Mononuclear cell (primary cell): Measurements from ENCODE around the gene XXYLT1. TPM values are rescaled to one million over a fixed set of nuclear protein-coding genes. Genes with fewer than 3 reads are reported as not detected.
"Not testable (repeated sequence)": the region's sequence is repeated elsewhere in the genome, so short reads cannot be mapped to it uniquely, and the experiment has no call there.

ENCODE experiments used
- H3K27me3 ChIP-seq: 2 replicates; pipeline ENCODE4 v1.6.0; 2011; ENCODE audit warnings: low read length, control low read depth; ENCODE audit not compliant: insufficient read depth
- H3K4me1 ChIP-seq: 2 replicates; pipeline ENCODE4 v1.5.1; 2011; ENCODE audit warnings: mild to moderate bottlenecking, low read length, control low read depth; ENCODE audit not compliant: insufficient read depth
- H3K4me3 ChIP-seq: 2 replicates; pipeline ENCODE4 v1.5.1; 2011; ENCODE audit warnings: mild to moderate bottlenecking, low read length, moderate library complexity
- H3K9me3 ChIP-seq: 2 replicates; pipeline ENCODE4 v1.5.1; 2011; ENCODE audit warnings: low read depth, mild to moderate bottlenecking, control low read depth, low read length
- total RNA-seq: library from RNA; depleted of rRNA; stranded (reverse); fragments of >200 nt; gene quantifications from one replicate; pipeline ENCODE4 v1.2.3, GENCODE V29; 2012

The XXYLT1 gene
- total RNA-seq, 1 donor, result 9.0 TPM

DNA sequence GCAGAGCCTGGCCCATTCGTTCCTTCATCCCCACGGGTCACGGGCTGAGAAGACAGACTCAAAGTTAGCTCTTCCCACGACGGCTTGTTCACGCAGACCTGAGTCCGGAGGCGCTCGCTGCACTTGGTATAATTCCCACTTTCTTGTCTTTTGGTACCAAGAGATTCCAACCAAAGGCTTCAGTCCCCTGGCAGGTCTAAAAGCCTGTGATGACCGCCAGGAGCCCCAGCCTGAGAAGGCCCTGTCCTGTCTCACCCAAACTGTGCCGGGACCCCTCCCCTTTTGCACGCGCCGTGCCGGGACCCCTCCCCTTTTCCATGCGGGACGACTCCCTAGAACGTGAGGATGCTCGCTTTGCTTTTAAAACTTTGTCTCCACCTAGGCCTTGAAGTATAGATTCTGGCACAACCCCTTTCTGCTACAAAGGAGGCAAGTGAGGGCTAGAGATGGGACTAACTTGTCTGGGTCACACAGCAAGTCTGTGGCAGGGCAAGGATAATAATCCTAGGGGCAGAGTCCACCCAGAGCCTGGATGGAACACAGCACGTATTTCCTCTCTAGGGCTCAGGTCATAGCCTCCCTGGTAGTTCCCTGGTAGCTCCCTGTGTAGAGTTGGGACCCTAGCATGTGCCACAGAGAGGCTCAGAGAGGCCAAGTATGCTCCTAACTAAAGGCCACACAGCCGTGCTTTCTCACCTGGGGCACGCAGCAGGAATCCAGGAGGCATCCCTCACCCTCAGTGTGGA lies 211.3 kb downstream of the XXYLT1 start:
- H3K4me3 ChIP-seq, result no peak overlapping the region
- H3K9me3 ChIP-seq, result no peaks in the 10 kb centered on the region

DNA sequence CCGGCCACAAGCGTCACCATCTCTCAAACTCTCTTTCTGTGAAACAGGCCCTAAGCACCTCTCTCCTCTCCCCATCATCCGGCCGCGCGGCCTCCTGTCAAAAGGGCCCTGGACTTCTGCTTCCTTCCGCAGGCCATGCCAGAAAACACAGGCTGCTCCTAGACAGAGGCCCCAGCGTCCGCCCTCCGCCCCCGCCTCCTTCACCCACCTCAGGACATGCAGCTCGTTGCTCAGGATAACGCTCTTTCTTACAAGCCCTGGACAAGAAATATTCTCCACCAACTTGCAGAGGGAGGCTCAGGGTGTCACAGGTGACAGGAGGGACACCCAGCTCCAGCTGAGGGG lies 212.0 kb downstream of the XXYLT1 start:
- H3K9me3 ChIP-seq, result no peaks in the 10 kb centered on the region
- H3K4me1 ChIP-seq, result no peaks in the 10 kb centered on the region
- H3K27me3 ChIP-seq, result no peaks in the 10 kb centered on the region
- no peak overlapping the region for H3K4me3 ChIP-seq

More for the DNA sequence above, 211.3 kb downstream of the XXYLT1 start:
- no peaks in the 10 kb centered on the region for H3K4me1 ChIP-seq
- H3K27me3 ChIP-seq, result no peaks in the 10 kb centered on the region

DNA sequence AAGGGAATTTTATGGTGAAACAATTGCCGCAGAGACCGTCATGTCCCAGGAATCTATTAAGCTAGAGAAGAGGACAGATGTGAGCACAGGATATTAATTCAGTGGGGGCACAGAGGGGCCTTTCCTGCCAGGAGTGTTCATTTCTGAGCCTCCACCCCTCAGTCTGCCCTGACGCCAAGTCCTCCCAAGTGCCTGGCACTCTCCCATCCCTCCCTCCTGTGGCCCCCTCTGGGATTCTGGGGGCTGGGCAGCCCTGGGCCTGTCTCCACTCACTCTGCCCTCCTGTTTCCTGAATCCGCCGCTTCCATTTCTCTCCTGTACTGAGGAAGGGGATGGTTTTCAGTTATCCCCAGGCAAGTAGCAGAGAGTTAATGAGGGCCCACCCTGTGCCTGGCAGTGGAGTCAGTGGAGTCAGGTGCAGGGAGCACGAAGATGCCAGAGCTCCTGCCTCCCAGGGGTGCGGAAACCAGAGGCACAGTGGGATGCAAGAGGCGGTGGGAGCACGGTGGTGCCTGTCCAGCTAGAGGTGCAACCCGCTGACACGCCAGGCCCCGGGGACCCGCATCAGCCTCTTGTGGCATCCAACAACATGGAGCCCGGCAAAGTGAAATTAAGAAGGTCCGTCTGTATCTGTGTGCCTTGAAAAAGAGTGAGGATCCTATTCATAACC lies 212.5 kb downstream of the XXYLT1 start:
- H3K4me3 ChIP-seq, result no peak overlapping the region
- no peaks in the 10 kb centered on the region for H3K27me3 ChIP-seq
- H3K9me3 ChIP-seq, result no peaks in the 10 kb centered on the region
- no peaks in the 10 kb centered on the region for H3K4me1 ChIP-seq

DNA sequence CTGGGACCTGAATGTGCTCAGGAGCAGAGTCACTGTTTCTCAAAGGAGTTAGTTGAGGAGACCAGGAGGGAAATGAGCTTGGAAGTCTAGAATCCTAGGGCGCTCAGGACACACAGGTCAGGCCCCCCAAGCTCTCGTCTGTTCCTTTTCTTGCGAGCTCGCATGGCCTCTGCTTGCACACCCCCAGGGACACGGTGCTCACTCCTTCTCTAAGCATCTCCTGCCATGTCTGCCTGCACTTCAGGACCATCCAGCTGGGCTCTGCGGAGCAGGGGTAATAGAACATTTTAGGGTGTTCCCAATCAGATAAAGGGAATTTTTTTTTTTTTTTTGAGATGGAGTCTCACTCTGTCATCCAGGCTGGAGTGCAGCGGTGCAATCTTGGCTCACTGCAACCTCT lies 213.2 kb downstream of the XXYLT1 start:
- no peak overlapping the region for H3K4me3 ChIP-seq

DNA sequence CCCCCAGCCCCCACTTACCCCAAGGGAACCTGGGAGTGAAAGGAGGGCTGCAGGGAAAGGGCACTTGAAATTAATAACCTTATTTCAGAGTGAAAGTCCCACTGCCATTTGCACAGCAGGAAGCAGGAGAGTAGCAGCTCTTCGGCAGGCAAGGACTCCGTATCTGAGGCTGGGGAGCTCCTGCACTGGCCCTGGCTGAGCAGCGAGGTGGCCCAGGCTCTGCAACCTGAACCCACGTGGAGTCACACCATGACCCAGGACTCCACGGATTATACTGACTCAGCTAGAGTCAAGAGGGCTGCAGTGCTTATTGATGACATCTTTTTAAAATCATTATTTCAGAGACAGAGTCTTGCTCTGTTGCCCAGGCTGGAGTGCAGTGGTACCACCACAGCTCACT lies 214.5 kb downstream of the XXYLT1 start:
- Histone ChIP-seq H3K4me3 (no peak overlapping the region), H3K9me3 (no peaks in the 10 kb centered on the region), H3K4me1 (no peaks in the 10 kb centered on the region), H3K27me3 (no peaks in the 10 kb centered on the region)

More for the DNA sequence above, 213.2 kb downstream of the XXYLT1 start:
- Histone ChIP-seq H3K4me1 (no peaks in the 10 kb centered on the region), H3K27me3 (no peaks in the 10 kb centered on the region), H3K9me3 (no peaks in the 10 kb centered on the region)

DNA sequence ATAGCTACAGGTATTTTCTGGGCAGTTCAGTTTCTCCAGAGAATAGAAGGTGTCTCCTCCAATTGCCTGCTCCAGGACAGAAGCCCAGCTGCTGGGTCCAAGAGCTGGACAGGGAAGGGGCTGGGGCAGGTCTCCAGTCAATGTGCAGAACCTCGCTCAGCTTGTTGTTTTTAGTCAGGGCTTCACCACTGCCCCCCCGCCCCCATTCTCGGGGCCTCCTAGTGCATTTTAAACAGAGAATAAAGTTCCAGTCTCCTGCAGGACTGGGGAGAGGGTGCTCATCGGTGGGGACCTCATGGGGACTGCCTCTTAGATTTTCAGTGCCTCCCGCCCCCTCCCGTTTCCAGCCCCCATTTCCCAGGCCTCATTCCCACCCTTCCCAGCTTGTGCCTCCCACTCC lies 216.6 kb downstream of the XXYLT1 start:
- no peaks in the 10 kb centered on the region for H3K27me3 ChIP-seq
- no peaks in the 10 kb centered on the region for H3K9me3 ChIP-seq
- H3K4me1 ChIP-seq, result no peaks in the 10 kb centered on the region
- no peak overlapping the region for H3K4me3 ChIP-seq

DNA sequence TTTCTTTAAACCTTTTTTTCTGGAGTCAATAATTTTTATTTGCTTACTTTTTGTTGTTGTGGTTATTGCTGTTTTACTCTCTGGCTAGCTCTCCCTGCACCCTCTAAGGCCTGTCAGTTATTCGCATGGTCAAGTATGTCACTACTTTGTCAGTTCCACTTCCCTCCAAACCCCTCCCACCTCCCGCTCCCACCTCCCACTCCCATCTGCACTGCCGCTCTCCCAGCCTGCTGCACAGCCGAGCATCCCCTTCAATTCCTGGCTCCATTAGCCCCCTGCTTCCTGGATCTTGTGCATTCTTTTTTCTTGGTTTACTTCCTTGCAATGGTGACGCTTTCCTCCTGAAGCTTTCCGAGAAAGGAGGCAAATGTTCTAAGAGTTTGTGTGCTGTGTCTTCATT lies 218.0 kb downstream of the XXYLT1 start:
- H3K27me3 ChIP-seq, result no peaks in the 10 kb centered on the region
- H3K9me3 ChIP-seq, result no peaks in the 10 kb centered on the region
- no peak overlapping the region for H3K4me3 ChIP-seq
- peaks cover 3% of the 10 kb centered on the region for H3K4me1 ChIP-seq

DNA sequence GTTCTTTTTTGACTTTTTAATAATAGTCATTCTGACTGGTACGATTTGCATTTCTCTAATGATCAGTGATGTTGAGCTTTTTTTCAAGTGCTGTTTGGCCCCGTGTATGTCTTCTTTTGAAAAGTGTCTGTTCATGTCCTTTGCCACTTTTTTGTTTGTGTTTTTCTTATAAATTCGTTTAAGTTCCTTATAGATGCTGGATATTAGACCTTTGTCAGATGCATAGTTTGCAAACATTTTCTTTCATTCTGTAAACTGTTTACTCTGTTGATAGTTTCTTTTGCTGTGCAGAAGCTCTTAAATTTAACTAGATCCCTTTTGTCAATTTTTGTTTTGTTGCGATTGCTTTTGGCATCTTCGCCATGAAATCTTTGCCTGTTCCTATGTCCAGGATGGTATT lies 220.7 kb downstream of the XXYLT1 start:
- H3K4me3 ChIP-seq, H3K9me3 ChIP-seq, H3K27me3 ChIP-seq, H3K4me1 ChIP-seq: not testable (repeated sequence)

DNA sequence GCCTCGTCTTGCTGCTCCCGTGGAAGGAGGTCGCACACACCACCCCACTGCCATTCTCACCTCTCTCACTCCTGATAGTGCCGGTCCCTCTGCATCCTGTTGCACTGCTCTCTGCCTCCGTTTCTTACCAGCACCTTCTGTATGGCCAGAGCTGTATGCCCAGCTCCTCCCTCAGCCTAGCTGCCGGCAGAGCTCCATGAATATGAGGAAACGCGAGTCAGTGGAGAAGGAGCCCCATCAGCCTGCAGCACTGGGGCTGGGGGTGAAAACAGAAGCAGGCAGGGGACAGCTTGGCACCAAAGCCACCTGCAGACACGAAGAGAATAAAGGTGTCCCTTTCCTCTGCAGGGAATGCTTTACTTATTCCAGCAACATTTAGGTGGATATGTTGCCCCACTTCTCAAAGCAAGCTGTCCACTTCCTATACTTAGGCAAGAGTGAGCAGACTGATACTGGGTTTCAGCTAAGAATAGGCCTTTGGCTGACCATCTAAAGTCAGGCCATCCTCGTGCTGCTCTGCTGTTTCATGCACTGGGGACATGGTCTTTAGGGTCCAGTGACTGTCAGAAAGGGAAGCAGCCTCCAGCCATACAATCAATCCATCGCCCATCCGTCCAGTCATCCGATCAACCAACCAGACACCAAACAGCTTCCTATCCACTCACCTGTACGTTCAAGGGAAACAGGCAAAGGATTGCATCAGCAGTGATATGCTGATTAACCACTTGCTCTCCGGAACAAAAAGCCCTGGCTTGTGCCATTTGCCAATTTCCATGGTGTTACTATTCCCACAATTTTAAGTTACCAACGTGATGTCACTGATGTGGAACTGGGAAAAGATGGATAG lies 222.7 kb downstream of the XXYLT1 start:
- Histone ChIP-seq H3K27me3 (no peaks in the 10 kb centered on the region), H3K4me3 (no peak overlapping the region), H3K4me1 (peaks cover 3% of the 10 kb centered on the region), H3K9me3 (no peaks in the 10 kb centered on the region)

DNA sequence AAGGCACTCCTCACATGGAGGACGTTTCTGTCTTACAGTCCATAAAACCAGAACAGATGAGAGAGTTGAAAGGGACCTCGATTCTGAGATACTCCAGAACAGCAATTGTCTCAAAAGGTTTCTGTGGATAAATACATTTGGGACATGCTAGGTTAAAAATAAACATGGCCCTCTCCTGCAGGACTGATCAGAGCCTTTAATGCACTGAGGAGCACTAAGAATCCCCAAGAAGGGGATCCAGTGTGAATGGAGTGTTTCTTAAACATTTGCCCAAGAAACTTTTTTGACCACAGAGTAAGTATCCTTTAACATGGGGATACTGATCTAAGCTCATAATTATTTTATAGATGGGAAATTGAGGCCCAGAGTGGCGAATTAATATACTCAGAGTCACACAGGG lies 223.4 kb downstream of the XXYLT1 start:
- Histone ChIP-seq H3K27me3 (no peaks in the 10 kb centered on the region), H3K4me1 (peaks cover 5% of the 10 kb centered on the region), H3K4me3 (no peak overlapping the region), H3K9me3 (no peaks in the 10 kb centered on the region)

DNA sequence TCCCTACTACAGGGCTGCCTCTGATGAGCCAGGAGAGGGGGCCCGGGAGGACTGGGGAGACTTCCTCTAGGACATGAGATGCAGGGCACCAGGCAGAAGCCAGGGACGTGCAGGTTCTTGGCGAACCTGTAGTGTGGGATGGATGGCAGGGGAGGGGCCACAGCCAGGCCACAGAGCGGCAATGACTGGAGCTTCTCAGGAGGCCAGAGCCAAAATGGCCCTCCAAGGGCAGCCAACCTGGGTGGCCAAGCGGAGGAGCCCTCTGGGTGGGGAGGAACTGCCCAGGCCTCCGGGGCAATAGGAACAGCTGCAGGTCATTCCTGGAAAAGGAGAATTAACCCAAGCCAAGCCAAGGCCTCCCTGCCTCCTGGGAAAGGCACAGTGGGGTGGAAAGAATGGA lies 224.5 kb downstream of the XXYLT1 start:
- no peak overlapping the region for H3K4me3 ChIP-seq
- no peaks in the 10 kb centered on the region for H3K27me3 ChIP-seq
- no peaks in the 10 kb centered on the region for H3K9me3 ChIP-seq
- peaks cover 6% of the 10 kb centered on the region for H3K4me1 ChIP-seq

DNA sequence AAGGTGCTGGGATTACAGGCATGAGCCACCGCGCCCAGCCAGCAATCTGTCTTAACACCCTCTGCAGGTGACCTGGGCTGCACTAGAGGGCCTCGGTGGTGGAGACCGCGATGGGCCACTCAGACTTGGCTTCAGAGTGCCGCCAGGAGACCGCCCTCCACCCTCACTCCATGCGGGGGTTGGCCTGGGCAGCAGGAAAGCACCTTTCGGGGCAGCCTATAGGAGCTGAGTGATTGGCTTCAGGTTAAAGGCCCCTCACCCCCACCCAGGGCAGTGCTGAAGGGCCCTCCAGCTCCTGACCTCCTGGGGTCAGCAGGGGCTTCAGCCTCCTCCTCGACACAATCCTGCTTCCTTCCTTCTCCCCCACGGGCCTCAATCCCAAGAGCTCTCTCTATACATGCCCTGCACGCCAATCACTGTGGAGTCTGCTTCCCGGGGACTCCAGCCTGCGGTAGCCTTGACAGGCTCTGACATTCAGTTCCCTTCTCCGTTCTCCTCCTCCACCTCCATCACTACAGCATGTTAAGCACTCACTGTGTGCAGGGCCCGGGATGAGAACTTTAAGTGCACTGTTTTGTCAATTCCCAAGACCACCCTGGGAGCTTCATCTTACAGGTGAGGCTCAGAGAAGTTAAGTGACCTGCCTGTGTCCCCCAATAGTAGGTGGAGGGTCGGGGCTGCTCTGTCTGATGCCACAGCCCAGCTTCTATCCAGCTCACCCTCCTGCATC lies 225.3 kb downstream of the XXYLT1 start:
- no peaks in the 10 kb centered on the region for H3K9me3 ChIP-seq
- H3K4me1 ChIP-seq, result peaks cover 11% of the 10 kb centered on the region
- H3K27me3 ChIP-seq, result no peaks in the 10 kb centered on the region
- H3K4me3 ChIP-seq, result no peak overlapping the region

DNA sequence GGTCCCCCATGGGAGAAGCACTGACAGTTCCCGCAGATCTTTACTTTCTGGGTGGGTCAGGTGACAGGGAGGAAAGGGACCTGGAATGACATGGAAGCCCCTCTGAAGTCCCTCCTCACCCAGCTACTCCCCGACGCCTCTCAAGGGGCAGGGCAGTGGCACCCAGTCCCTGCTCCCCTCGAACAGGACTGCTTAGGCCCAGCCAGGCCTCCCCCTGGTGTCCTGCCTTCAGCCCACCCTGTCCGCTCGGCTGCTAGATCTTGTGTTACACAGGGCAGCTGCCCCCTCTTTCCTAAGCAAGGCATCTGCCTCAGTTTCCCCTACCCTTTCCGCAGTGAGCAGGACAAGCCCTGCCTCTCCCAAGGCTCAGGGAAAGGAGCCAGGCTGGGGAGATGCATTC lies 226.5 kb downstream of the XXYLT1 start:
- Histone ChIP-seq H3K4me1 (peaks cover 22% of the 10 kb centered on the region), H3K27me3 (no peaks in the 10 kb centered on the region), H3K9me3 (no peaks in the 10 kb centered on the region), H3K4me3 (no peak overlapping the region)

DNA sequence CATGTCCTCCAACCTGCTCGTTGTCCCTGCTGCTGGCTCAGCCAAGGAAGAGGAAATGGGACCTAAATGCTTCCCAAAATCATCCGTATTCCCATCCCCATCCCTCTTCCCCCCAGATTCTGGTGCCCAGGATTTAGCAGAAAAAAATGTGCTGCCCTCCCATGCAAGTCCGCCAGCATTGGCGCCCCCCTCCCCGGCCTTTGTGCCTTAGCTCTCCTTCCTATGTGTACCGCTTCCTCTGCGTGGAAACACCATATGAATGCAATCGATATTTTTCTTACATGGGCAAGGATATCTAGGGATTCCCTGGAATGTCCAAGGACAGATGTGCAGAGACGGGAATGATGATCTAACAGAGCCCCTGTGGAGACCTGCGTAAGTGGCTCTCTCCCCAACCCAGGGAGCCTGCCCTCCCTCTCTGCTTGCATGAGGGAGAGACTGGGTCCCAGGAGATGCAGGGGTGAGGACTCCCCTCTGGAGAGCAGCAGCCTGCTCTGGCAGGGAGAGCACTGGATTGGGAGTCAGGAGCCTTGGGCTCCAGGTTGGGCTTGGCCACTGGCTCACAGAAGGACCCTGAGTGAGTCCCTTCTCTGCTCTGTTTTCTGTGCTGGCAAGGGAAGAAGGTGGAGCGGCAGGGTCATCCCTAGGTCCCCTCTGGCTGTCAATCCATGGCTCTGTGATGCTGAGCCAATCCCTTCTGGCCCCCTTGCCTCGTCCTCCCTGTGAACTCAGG lies 227.2 kb downstream of the XXYLT1 start:
- H3K4me3 ChIP-seq, result no peak overlapping the region
- H3K9me3 ChIP-seq, result no peaks in the 10 kb centered on the region
- peaks cover 24% of the 10 kb centered on the region for H3K4me1 ChIP-seq
- H3K27me3 ChIP-seq, result no peaks in the 10 kb centered on the region
